Measurements from ENCODE around the gene ZNF92. TPM values are rescaled to one million over a fixed set of nuclear protein-coding genes. Genes with fewer than 3 reads are reported as not detected.

The ZNF92 gene
- polyA plus RNA-seq, 1 of the 3 experiments (the other 2 are of a cell fraction), result 1.6 TPM

GRCh38 chr7:65436163-65436562, 62.5 kb downstream of the ZNF92 start:
- H3K9me3 ChIP-seq, result no peaks in the 10 kb centered on the region
- no peaks in the 10 kb centered on the region for H4K20me1 ChIP-seq (ENCODE audit: insufficient read depth)
- H3K4me2 ChIP-seq, result no peak overlapping the region
- no peak overlapping the region for H3K27ac ChIP-seq (ENCODE audit: low read depth in 2 of 2, low read length in 1 of 2)
- no peaks in the 10 kb centered on the region for H3K36me3 ChIP-seq (replicated peaks in 1 of 2; ENCODE audit: control insufficient read depth in 1 of 2, insufficient read depth in 2 of 2, low read length in 1 of 2)
- no peak overlapping the region for H3K9ac ChIP-seq
- peaks cover 0 to 8% of the 10 kb centered on the region in 2 experiments; a peak in 1 of 4 replicates for H3K4me1 ChIP-seq (ENCODE audit: control insufficient read depth in 1 of 2, insufficient read depth in 2 of 2, low read depth in 1 of 2, low read length in 1 of 2)
- H3K27me3 ChIP-seq (ENCODE audit: insufficient read depth), result no peaks in the 10 kb centered on the region; the same call in 1 of the 2 replicates
- POLR2A ChIA-PET, result no interaction called here
- CTCF ChIA-PET, result no interaction called here
- no peaks in the 10 kb centered on the region for H3K9me2 ChIP-seq
- no peak for DNase-seq
- H3K4me3 ChIP-seq (ENCODE audit: low read depth in 2 of 2, low read length in 1 of 2), result no peak overlapping the region
- TF ChIP-seq NRF1 (IDR thresholded peaks at IDR 0.05; ENCODE audit: low read depth, low read length) (no peak), GATA2 (CRISPR knock-in tag; IDR thresholded peaks at IDR 0.05) (no peak), ELF1 (IDR thresholded peaks at IDR 0.05) (no peak), RCOR1 (IDR thresholded peaks at IDR 0.05; ENCODE audit: low read length) (no peak), SIN3A (IDR thresholded peaks at IDR 0.05; ENCODE audit: borderline replicate concordance, low read depth, low read length) (no peak), MEF2A (IDR thresholded peaks at IDR 0.05; ENCODE audit: borderline replicate concordance, low read depth) (no peak), TEAD4 (IDR thresholded peaks at IDR 0.05; ENCODE audit: borderline replicate concordance, insufficient read depth) (no peak), PBX3 (IDR thresholded peaks at IDR 0.05) (no peak), JUND (IDR thresholded peaks at IDR 0.05) (no peak), EZH2phosphoT487 (IDR thresholded peaks at IDR 0.05; ENCODE audit: borderline replicate concordance, low read depth) (no peak), FOXM1 (IDR thresholded peaks at IDR 0.05; ENCODE audit: low read depth) (no peak), TAF1 (IDR thresholded peaks at IDR 0.05; ENCODE audit: borderline replicate concordance, low read depth, low read length) (no peak), FOSL2 (IDR thresholded peaks at IDR 0.05; ENCODE audit: borderline replicate concordance, low read depth) (no peak), GABPA (IDR thresholded peaks at IDR 0.05; ENCODE audit: low read depth) (no peak)
- peaks cover 5% of the 10 kb centered on the region for H3F3A ChIP-seq (replicated peaks; ENCODE audit: insufficient read depth)
- no peak overlapping the region for H2AFZ ChIP-seq (ENCODE audit: low read depth)
- no peaks in the 10 kb centered on the region for H3K79me2 ChIP-seq (ENCODE audit: insufficient read depth)

- H3K9me3 ChIP-seq, result no peaks in the 10 kb centered on the region
- no peak overlapping the region for H3K4me3 ChIP-seq (ENCODE audit: low read depth in 2 of 2, low read length in 1 of 2)
- H3K4me1 ChIP-seq (ENCODE audit: control insufficient read depth in 1 of 2, insufficient read depth in 2 of 2, low read depth in 1 of 2, low read length in 1 of 2), result peaks cover 0 to 8% of the 10 kb centered on the region in 2 experiments; a peak in 1 of 4 replicates
- WGBS (ENCODE audit: low lambda C conversion rate), result 0% methylated on average over 2 of the region's 2 CpGs
- no peak overlapping the region for H2AFZ ChIP-seq (ENCODE audit: low read depth)
- H4K20me1 ChIP-seq (ENCODE audit: insufficient read depth), result no peaks in the 10 kb centered on the region
- H3K27ac ChIP-seq (ENCODE audit: low read depth in 2 of 2, low read length in 1 of 2), result peak overlapping the region in 1 of 2 experiments; percentile 44; a peak in 2 of 4 replicates
- no peak for DNase-seq
- H3F3A ChIP-seq (replicated peaks; ENCODE audit: insufficient read depth), result peaks cover 5% of the 10 kb centered on the region
- H3K79me2 ChIP-seq (ENCODE audit: insufficient read depth), result no peaks in the 10 kb centered on the region
- H3K27me3 ChIP-seq (ENCODE audit: insufficient read depth), result no peaks in the 10 kb centered on the region; the same call in 1 of the 2 replicates
- no peak overlapping the region for H3K9ac ChIP-seq
- CTCF ChIA-PET, result no interaction called here
- H3K9me2 ChIP-seq, result no peaks in the 10 kb centered on the region
- POLR2A ChIA-PET, result no interaction called here
- 0 out of 2 replicates have a peak overlapping the region, but pooled peaks have one; percentile 4 for H3K4me2 ChIP-seq
- TF ChIP-seq NFIC (IDR thresholded peaks at IDR 0.05; ENCODE audit: borderline replicate concordance), result peak; percentile 32; the same call in 1 of the 2 replicates
- TF ChIP-seq PBX3 (IDR thresholded peaks at IDR 0.05), result peak; percentile 61
- peak; percentile 67 for TF ChIP-seq TCF12 (IDR thresholded peaks at IDR 0.05)
- TF ChIP-seq EP300 (IDR thresholded peaks at IDR 0.05; ENCODE audit: borderline replicate concordance in 1 of 2, low read depth in 1 of 2, low read length in 1 of 2), result 0 out of 4 replicates have a peak, but pooled peaks of 1 of the 2 experiments have one; percentile 40
- peak; percentile 86 for TF ChIP-seq FOSL2 (IDR thresholded peaks at IDR 0.05; ENCODE audit: borderline replicate concordance, low read depth)
- peak; percentile 74; the same call in 1 of the 2 replicates for TF ChIP-seq RXRA (IDR thresholded peaks at IDR 0.05; ENCODE audit: borderline replicate concordance, low read depth)
- TF ChIP-seq TEAD4 (IDR thresholded peaks at IDR 0.05; ENCODE audit: borderline replicate concordance, insufficient read depth), result no peak
- no peak for TF ChIP-seq FOXM1 (IDR thresholded peaks at IDR 0.05; ENCODE audit: low read depth)
- TF ChIP-seq RFX5 (IDR thresholded peaks at IDR 0.05; ENCODE audit: low read length), result no peak
- no peak for TF ChIP-seq EZH2phosphoT487 (IDR thresholded peaks at IDR 0.05; ENCODE audit: borderline replicate concordance, low read depth)
- no peak for TF ChIP-seq RCOR1 (IDR thresholded peaks at IDR 0.05; ENCODE audit: low read length)
- no peaks in the 10 kb centered on the region for H3K36me3 ChIP-seq (replicated peaks in 1 of 2; ENCODE audit: control insufficient read depth in 1 of 2, insufficient read depth in 2 of 2, low read length in 1 of 2)
These were observed 64.9 kb downstream of the ZNF92 start for GRCh38 chr7:65438598-65438997.
